ENCODE measurements around the gene EDA. TPM values are rescaled to one million over a fixed set of nuclear protein-coding genes. Genes with fewer than 3 reads are reported as not detected.

EDA gene
- total RNA-seq, 1 experiment from 2014 or later: 5.2 TPM

GRCh38 chrX:69795702-69796101 is 179.8 kb downstream of the EDA start:
- intact Hi-C loops (cut with micrococcal nuclease): no loop called here
- RAD21 ChIA-PET (ENCODE audit: low non-redundant PET in 1 of 2, low total read pairs in 2 of 2, uncharacterized antibody in 2 of 2, unreplicated experiment in 2 of 2): no interaction called here

More at GRCh38 chrX:69795702-69796101, 179.8 kb downstream of the EDA start:
- Histone ChIP-seq H3K36me3 (ENCODE audit: control insufficient read depth in 1 of 2, insufficient read depth in 2 of 2, low read length in 2 of 2) (no peaks in the 10 kb centered on the region), H3K9me2 (ENCODE audit: insufficient read depth) (no peaks in the 10 kb centered on the region), H4K20me1 (ENCODE audit: insufficient read depth) (no peaks in the 10 kb centered on the region), H2AFZ (ENCODE audit: low read depth, low read length, poor library complexity, severe bottlenecking) (no peak overlapping the region), H3K27ac (ENCODE audit: low read depth, low read length) (no peak overlapping the region), H3K9ac (ENCODE audit: low read length) (no peak overlapping the region), H3K79me2 (ENCODE audit: insufficient read depth, low read length) (no peaks in the 10 kb centered on the region), H3K27me3 (ENCODE audit: insufficient read depth, low read length) (no peaks in the 10 kb centered on the region), H3K4me2 (ENCODE audit: low read length) (no peak overlapping the region), H3K9me3 (ENCODE audit: control insufficient read depth in 1 of 2, insufficient read depth in 1 of 2, low read depth in 1 of 2, low read length in 2 of 2) (no peaks in the 10 kb centered on the region), H3K4me3 (replicated peaks in 1 of 2; ENCODE audit: low read depth in 1 of 2, low read length in 2 of 2) (no peak overlapping the region), H3K4me1 (ENCODE audit: control insufficient read depth in 1 of 2, insufficient read depth in 2 of 2, low read length in 2 of 2) (no peaks in the 10 kb centered on the region)
- ATAC-seq: no peak
- ChIA-PET CTCF (no interaction called here), POLR2A (no interaction called here)
- DNase-seq (ENCODE audit: low read depth, low spot score): no peak
- TF ChIP-seq MAX (IDR thresholded peaks at IDR 0.05) (no peak), POLR2A (IDR thresholded peaks at IDR 0.05; ENCODE audit: borderline replicate concordance, extremely low read depth, insufficient read depth, insufficient read length) (no peak), EZH2phosphoT487 (IDR thresholded peaks at IDR 0.05; ENCODE audit: borderline replicate concordance) (no peak), ZBTB33 (IDR thresholded peaks at IDR 0.05; ENCODE audit: extremely low read depth, insufficient replicate concordance, low read length) (no peak), EGR1 (IDR thresholded peaks at IDR 0.05; ENCODE audit: low read depth) (no peak), CEBPB (IDR thresholded peaks at IDR 0.05; ENCODE audit: low read depth) (no peak), SP1 (IDR thresholded peaks at IDR 0.05; ENCODE audit: low read depth) (no peak), JUND (IDR thresholded peaks at IDR 0.05) (no peak), CTCF (IDR thresholded peaks at IDR 0.05 in 2 of 3, conservative IDR thresholded peaks at IDR 0.05 in 1 of 3; ENCODE audit: borderline replicate concordance in 1 of 3, insufficient read depth in 1 of 3, low read depth in 2 of 3, low read length in 2 of 3) (no peak), EZH2 (IDR thresholded peaks at IDR 0.05) (no peak), POLR2AphosphoS5 (IDR thresholded peaks at IDR 0.05; ENCODE audit: low read depth, low read length) (no peak), SIN3A (IDR thresholded peaks at IDR 0.05; ENCODE audit: low read depth) (no peak), RAD21 (IDR thresholded peaks at IDR 0.05; ENCODE audit: low read depth) (no peak), ATF3 (IDR thresholded peaks at IDR 0.05) (no peak), ZFX (IDR thresholded peaks at IDR 0.05) (no peak), FOSL1 (IDR thresholded peaks at IDR 0.05; ENCODE audit: low read depth) (no peak), ZNF274 (IDR thresholded peaks at IDR 0.05; ENCODE audit: low read depth, low read length) (no peak), SRF (IDR thresholded peaks at IDR 0.05; ENCODE audit: low read depth) (no peak), REST (IDR thresholded peaks at IDR 0.05; ENCODE audit: low read depth) (no peak), YY1 (IDR thresholded peaks at IDR 0.05; ENCODE audit: extremely low read depth, insufficient replicate concordance, low read depth, low read length) (no peak)
- BruUV-seq (replicated peaks): no TSS peak
